Activated CD8-positive, alpha-beta memory T cell treated with anti-CD3 and anti-CD28 coated beads, Interleukin-2, amount 50 U/mL, for 48 hours (primary cell): Measurements from ENCODE around the gene AXIN1.
"Not testable (repeated sequence)": the region's sequence is repeated elsewhere in the genome, so short reads cannot be mapped to it uniquely, and the experiment has no call there.

Source experiments
- DNase-seq: peaks from one replicate; pipeline ENCODE4 v3.0.0-alpha.2; 2020

AXIN1 gene

GRCh38 chr16:331181-331814 lies 21.2 kb downstream of the AXIN1 start:
- not testable (repeated sequence) for DNase-seq

DNA sequence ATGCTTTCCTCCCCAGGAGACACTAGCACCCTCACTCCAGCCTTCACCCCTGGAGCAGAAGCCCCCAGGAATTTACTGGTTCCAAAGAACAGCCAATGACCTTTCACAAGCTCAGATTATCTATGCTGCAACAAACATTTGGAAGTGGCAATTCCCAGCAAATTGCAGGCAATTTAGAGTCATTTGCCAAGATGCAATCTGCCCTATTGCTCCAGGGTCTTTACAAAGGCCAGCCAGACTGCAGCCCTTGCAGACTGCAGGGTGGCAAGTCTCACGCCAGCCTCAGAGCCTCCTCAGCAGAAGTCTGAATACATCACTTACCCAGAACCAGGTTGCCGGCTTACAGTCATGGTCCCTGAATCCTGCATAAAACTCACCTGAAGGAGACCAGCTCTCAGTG lies 21.8 kb downstream of the AXIN1 start:
- no peak for DNase-seq

- no peak for DNase-seq
Measured at GRCh38 chr16:325375-326145, 27.0 kb downstream of the AXIN1 start.

DNA sequence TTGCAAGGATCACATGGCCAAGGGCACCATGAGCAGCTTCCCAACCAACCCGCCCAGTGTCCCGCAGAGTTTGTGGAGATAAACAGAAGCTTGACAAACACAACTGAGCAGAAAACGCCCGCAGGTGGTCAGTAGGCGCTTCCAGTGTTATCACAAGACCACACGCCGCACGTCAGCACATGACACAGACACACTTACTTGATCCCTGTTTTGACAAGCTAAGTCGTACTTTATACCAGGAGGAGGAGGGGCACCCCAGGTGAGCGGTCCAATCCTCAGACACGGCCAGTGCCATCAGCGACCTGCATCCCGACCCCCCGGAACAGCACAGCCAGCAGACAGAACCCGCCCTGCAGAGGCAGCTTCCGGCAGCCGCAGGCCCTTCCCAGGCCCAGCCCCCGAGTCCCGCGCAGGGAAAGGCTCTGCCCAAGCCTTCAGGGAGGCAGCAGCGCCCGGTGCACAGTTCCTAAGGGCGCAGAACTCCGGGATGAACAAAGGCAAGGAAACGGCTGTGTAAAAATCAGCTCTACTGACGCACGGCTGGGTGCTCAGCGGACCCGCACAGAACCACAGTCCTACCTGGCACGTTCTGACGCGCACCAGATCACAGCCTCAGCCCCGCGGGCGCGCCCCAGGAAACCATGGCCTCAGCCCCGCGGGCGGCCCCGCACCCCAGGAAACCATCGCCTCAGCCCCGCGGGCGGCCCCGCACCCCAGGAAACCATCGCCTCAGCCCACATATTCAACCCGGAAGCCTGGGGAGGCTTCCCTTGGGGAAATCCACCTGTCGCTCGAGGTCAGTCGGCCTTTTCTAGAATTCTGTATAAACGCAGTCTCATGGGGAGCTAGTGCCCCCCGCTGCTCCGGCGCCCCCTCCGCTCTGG lies 27.8 kb downstream of the AXIN1 start:
- peak; percentile 73 for DNase-seq

GRCh38 chr16:324201-324450 lies 28.4 kb downstream of the AXIN1 start:
- DNase-seq: no peak

DNA sequence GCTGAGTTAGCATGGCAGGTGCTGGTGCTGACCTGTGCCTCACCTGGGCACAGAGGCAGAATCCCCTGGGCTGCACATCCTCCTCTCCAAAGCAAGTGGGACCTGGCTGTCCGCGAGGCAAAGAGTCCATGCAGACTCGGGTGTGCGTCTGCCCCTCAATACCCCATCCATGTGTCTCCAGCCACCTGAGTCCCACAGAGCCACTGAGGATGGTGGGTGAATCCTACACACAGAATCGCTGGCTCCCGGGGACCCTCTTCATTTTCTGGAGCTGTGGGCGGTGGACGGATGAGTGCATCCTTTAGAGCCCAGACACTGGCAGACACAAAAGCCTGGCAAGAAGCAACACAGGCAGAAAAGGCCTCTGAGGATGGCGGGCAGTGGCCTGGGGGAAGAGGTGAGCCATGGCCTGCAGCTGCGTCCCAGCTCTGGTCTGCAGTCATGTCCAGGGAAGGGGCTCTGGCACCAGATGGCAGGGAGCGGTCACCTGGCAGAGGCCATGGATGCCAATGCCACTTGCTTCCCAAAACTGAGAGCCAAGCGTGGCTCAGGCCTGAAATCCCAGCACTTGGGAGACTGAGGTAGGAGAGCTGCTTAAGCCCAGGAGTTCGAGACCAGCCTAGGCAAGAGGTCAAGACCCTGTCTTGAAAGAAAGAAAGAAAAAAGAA lies 29.9 kb downstream of the AXIN1 start:
- no peak for DNase-seq

- no peak for DNase-seq
Measured at GRCh38 chr16:321532-321931, 31.0 kb downstream of the AXIN1 start.

DNA sequence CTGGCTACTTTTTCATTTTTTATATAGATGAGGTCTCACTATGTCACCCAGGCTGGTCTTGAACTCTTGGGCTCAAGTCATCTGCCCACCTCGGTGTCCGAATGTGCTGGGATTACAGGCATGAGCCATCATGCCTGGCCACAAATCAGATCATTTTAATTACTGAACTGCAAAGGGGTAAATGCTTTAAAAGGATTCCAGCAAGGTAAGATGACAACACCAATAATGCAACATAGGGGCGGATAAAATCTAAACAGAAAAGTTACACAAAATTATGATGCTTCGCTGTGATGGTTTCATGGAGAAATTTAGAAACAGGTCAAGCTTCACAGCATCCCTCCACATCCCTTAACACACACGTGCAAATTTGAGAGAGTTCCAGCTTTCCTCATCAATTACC lies 32.3 kb downstream of the AXIN1 start:
- no peak for DNase-seq

GRCh38 chr16:318628-319027 lies 33.9 kb downstream of the AXIN1 start:
- no peak for DNase-seq

- DNase-seq: no peak
Measured at GRCh38 chr16:317583-317982, 34.9 kb downstream of the AXIN1 start.

DNA sequence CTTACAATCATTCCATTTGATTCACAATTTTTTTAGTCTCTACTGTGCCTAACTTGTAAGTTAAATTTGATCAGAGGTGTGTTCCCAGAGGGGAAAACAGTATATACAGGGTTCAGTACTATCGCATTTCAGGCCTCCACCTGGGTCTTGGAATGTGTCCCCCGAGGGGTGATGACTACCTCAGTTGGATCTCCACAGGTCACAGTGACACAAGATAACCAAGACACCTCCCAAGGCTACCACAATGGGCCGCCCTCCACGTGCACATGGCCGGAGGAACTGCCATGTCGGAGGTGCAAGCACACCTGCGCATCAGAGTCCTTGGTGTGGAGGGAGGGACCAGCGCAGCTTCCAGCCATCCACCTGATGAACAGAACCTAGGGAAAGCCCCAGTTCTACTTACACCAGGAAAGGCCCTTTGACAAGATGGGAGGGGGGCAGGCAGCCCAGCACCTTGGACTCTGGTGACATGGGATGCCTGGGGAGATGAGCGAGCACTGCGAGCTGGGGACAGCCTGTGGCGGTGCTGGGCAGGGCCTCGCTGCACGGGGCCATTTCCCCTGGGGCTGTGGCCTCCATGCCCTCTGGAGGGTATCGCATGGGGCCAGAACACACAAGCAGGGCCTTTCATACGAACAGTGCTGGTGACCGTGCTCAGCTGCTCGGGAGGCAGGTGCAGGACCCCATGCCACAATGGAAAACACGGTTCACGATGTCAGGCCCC lies 35.6 kb downstream of the AXIN1 start:
- no peak for DNase-seq

DNA sequence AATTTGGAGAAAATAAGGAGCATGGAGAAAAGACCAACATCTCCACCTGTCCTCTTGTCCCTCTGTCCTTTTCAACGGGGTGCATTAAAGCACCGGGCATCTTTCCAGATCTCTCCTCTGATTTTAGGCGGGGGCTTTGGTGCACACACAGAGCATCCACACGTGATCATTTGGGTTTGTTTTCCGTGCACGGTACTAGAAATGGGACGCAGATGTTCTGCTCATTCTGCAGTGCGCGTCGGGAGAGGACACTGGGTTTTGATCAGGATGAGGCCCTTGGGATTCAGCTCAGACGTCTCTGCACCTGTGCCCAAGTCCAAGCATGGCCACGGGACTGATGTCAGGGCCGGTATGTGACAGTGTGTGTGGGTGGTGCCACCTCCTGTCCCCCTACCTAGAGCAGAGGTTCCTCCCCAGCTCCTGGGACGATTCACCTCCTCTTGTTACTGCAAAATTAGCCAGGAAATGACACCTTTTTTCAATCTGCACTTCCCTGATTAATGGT lies 37.7 kb downstream of the AXIN1 start:
- no peak for DNase-seq

GRCh38 chr16:314351-314750 lies 38.2 kb downstream of the AXIN1 start:
- DNase-seq: no peak

DNA sequence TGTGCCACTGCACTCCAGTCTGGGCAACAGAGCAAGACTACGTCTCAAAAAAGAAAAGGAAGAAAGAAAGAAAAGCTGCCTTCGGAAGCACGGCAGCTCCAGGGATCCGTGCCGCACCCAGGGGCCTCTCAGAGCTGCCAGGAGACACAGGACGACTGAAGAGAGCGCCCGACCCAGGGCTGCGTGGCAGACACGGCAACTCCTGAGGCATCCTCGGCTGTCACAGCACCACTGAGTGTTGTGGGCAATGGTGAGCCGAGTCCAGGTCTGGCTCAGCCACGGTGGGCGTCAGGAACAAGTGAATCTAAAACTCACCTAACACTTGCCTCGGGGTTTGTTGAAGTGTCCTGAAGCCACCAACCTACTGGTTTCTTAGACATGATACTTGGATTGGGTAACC lies 40.8 kb downstream of the AXIN1 start:
- no peak for DNase-seq

- no peak for DNase-seq
Measured at GRCh38 chr16:309476-309875, 43.0 kb downstream of the AXIN1 start.

GRCh38 chr16:307691-308312 lies 44.7 kb downstream of the AXIN1 start:
- DNase-seq: no peak

DNA sequence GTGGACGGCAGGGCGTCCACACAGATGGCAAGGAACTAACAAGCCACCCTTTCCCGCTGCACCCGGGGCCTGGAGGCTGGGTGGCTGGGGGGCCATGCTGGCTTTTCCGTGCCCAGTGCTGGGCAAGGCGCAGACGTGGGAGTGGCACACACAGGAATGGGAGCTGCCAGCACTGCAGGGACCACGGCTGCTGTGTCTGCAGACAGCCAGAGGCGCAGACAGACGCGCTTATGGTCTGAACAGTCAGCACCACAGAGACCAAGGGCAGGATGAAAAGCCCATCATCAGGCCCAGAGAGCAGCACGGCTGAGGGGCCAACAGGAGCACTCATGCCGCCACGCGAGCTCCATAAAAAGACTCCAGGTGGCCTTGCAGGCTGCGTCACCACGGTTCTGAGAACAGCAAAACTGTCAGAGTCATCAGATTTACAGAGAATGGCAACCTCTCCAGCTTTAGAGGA lies 45.6 kb downstream of the AXIN1 start:
- DNase-seq: no peak

DNA sequence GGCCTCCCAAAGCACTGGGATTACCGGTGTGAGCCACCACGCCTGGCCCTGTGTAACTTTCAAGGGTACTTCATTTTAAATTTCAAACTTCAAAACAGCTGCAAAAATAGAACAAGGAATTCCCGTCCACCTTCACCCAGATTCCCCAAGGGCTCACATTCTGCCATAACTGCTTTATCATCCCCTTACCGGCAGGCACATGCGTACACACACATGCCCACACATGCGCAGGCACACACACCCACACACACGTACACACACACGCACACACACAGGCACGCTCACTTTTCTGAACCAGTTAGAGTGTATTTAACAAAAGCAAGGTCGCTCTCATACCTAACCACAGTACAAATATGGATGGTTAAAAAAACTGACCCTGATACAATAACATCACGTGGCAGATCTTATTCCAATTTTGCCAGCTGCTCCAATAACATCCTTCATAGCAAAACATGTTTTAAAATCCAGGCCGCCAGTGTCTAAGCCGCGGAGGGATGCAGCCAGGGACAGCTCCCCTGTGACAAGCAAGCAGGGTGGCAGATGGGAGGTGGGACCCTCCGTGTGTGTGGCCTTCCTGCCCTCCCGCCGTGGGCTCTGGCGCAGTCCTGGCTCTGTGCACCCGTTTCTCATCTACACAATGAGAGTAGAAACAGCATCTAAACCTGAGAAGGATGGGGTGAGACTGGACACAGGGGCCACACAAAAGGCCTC lies 46.5 kb downstream of the AXIN1 start:
- DNase-seq: no peak

- no peak for DNase-seq
Measured at GRCh38 chr16:303760-304505, 48.6 kb downstream of the AXIN1 start.

DNA sequence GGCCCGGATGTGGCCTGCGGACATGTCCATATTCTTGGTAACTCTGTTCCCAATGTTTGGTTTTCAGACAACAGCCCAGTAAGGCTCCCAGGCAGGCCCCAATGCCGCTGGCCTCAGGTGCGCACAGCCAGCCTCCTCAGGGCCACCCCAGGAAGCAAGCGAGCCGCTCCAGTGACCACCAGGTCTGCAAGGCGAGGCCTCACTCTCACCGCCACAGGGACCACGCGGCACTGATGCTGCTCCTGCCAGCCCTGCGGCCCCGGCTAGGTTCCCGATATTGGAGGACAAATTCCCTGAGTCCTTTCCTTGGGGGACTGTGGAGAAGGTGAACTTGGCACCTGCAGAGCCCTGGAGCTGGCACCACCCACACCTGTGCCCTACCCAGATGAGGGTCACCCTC lies 50.6 kb downstream of the AXIN1 start:
- no peak for DNase-seq

GRCh38 chr16:301235-301634 lies 51.3 kb downstream of the AXIN1 start:
- DNase-seq: no peak
